HG02798 (cell line): ENCODE results near the gene SLC25A21.

Source experiments
- ATAC-seq: cut with Tn5 transposase; IDR thresholded peaks from one replicate; pipeline ENCODE4 v1.9.1; 2021; ENCODE audit warnings: mild to moderate bottlenecking; ENCODE audit not compliant: unreplicated experiment, poor library complexity

The SLC25A21 gene

GRCh38 chr14:37051680-37052079 lies 120.7 kb downstream of the SLC25A21 start:
- no peak for ATAC-seq

- no peak for ATAC-seq
These were observed 121.3 kb downstream of the SLC25A21 start for GRCh38 chr14:37051153-37051552.

- ATAC-seq: no peak
These were observed 123.7 kb downstream of the SLC25A21 start for GRCh38 chr14:37048666-37049071.

GRCh38 chr14:37047996-37048395 lies 124.4 kb downstream of the SLC25A21 start:
- ATAC-seq: no peak

DNA sequence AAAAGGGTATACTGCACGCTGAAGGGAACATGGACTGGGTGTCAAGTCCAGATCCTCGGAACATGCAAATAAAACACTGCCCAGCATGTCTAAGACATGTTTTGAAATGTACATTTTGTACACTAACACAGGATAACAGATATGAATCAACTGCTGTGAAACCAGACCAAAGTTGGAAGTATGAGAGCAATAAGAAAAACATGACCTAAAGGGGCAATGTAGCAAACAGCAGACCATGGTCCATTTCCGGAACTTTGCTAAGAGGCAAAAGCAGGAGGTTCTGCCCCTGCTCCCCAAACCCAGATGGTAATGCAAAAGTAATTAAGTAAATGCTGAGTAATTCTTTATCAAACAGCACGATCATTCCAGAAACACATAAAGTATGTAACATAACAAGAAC lies 125.2 kb downstream of the SLC25A21 start:
- no peak for ATAC-seq

- ATAC-seq: no peak
These were observed 125.6 kb downstream of the SLC25A21 start for GRCh38 chr14:37046815-37047214.

- ATAC-seq: no peak
These were observed 126.9 kb downstream of the SLC25A21 start for GRCh38 chr14:37045340-37046061.

DNA sequence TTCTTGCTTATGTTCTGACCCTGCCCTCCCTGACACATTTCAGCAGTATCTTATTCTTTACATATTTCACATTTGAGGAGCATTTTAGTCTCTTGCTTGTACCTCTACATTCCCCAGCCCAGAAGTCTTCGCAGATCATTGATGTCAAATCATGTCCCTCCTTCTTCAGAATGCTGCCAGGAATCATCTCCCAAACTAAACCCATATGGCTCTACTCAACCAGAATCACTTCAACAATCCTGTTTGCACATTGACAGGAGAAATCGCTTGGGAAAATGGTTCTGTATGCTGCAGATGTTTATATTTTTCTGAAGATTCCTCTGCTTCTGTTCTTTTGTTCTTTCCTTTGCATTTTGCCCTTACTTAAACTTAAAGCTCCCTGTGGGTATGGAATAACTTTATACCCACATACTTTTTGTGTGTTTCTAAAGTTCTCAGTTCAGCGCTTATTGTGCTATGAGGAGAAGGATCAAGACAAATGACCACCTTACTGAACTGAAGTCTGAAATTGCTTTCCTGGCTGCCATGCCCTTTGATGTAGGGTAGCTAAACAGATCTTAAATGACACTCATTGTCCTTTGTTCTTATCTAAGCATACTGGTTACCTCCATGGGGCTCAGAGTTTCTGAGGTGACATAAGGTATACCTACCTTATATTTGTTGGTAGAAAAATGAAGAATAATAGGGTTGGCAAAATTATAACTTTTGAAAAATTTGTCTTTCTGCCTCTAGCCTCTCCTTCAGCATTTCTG lies 134.6 kb downstream of the SLC25A21 start:
- ATAC-seq: no peak

- no peak for ATAC-seq
These were observed 135.6 kb downstream of the SLC25A21 start for GRCh38 chr14:37036669-37037341.

DNA sequence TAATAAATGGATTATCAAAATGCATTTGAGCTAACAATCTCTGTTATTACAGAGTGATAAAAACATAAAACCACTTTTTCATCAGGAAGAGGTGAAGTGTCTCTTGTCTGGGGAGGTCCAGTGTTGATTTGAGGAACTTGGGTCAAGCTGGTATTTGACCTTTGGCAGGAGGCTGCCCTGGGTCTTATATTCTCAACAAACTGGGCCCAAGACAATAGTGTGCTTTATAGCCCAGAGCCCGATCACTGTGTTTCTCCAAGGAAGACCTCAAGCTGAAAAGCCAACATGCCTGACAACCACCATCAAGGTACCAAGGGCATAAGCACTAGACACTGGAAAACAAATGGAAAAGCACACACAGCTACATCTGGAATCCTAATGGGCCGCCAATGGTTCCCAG lies 137.0 kb downstream of the SLC25A21 start:
- ATAC-seq: no peak

- ATAC-seq: no peak
These were observed 137.8 kb downstream of the SLC25A21 start for GRCh38 chr14:37034410-37035285.

DNA sequence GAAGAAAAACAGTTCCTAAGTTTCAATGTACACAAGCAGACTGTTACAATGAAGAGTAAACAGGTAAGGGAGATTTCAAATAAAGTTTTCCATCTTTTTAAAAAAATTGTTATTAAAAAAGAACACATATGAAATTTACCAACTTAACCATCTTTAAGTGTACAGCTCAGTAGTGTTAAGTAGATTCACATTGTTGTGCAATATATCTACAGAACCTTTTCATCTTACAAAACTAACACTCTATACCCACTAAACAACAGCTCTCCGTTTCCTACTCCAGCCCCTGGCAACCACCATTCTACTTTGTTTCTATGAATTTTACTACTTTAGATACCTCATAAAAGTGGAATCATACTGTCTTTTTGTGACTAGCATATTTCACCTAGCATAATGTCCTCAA lies 139.5 kb downstream of the SLC25A21 start:
- no peak for ATAC-seq

- no peak for ATAC-seq
These were observed 145.1 kb downstream of the SLC25A21 start for GRCh38 chr14:37027188-37027824.

DNA sequence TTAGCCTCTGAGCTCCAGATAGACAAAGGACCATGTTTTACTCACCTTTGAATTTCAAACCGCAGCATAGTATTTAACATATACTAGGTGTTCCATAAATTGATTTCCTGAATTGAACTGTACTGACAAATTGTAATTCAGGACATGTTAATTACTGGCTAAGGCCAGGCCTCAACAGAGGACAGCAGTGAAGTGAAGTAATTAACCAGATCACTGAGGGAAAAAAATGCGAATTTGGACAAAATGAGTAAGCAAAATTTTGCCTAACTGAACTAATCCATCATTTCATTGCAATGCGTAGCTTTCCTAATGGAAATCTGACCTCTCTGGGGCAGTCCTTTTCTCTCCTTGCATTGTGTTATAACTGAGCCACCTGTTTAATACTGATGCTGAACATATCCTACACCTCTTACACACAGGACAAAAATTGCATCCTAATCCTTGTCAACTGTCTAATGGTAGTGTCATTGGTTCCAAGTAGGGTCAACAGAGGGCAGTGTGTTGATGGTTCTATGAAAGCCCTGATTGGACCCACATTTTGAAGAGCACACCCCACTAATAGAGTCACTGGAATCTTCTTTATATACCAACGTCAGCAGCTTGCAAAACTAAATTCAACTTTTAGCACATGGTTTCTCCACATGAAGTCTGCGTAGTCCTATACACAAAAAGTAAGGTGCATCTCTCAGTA lies 148.4 kb downstream of the SLC25A21 start:
- no peak for ATAC-seq

- no peak for ATAC-seq
These were observed 151.0 kb downstream of the SLC25A21 start for GRCh38 chr14:37021390-37021789.

- no peak for ATAC-seq
These were observed 152.9 kb downstream of the SLC25A21 start for GRCh38 chr14:37019488-37019887.

GRCh38 chr14:37018571-37019240 lies 153.7 kb downstream of the SLC25A21 start:
- no peak for ATAC-seq

DNA sequence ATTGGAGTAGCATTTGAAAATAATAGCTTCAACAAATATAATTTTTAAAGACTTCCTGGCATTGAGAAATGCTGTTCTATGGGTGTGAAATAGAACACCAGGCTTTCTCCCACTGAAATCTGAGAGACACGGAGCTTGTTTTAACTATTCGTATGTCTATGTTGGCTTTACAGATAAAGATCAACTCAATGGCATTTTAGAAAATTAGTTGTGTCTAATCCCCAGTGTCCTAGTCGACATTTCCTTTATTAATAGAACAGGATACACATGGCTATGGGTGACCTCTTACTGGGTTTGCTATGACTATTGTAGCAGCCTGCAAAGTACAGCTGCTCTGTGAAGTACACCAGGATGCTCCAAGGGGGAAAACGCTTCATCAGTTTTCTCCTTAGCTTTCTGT lies 159.3 kb downstream of the SLC25A21 start:
- ATAC-seq: no peak

- ATAC-seq: no peak
These were observed 173.7 kb downstream of the SLC25A21 start for GRCh38 chr14:36998686-36999085.
